Measurements from ENCODE around the gene KCNK3.

GRCh38 chr2:26716769-26717168 is 24.2 kb downstream of the KCNK3 start:
- TF ChIP-seq CTCF (conservative IDR thresholded peaks at IDR 0.05; ENCODE audit: low read length) (no peak), EZH2phosphoT487 (IDR thresholded peaks at IDR 0.05; ENCODE audit: borderline replicate concordance, low read depth, low read length) (no peak)
